ENCODE measurements around the gene KCTD12.

The KCTD12 gene

GRCh38 chr13:76879203-76879882 is 6.9 kb downstream of the KCTD12 start:
- no peak overlapping the region for H3K4me2 ChIP-seq (ENCODE audit: low read length)
- H2AFZ ChIP-seq, result no peak overlapping the region
- TF ChIP-seq CTCF (IDR thresholded peaks at IDR 0.05), result no peak
- no peak overlapping the region for H3K4me3 ChIP-seq (ENCODE audit: low read depth, low read length)
- no peaks in the 10 kb centered on the region for H3K79me2 ChIP-seq
- peak overlapping the region; percentile 49 for H3K27ac ChIP-seq
- no peaks in the 10 kb centered on the region for H3K4me1 ChIP-seq
- no peaks in the 10 kb centered on the region for H3K9me3 ChIP-seq (ENCODE audit: control insufficient read depth, low read length)
- H3K27me3 ChIP-seq (ENCODE audit: control insufficient read depth, insufficient read depth, low read length), result no peaks in the 10 kb centered on the region
- no peak overlapping the region for H3K9ac ChIP-seq
- no peaks in the 10 kb centered on the region for H3K36me3 ChIP-seq (ENCODE audit: control insufficient read depth, insufficient read depth, low read length)

- Histone ChIP-seq H3K27me3 (ENCODE audit: control insufficient read depth, insufficient read depth, low read length) (no peaks in the 10 kb centered on the region), H3K4me2 (ENCODE audit: low read length) (no peak overlapping the region), H3K9ac (no peak overlapping the region), H3K27ac (no peak overlapping the region), H3K4me3 (ENCODE audit: low read depth, low read length) (no peak overlapping the region), H3K9me3 (ENCODE audit: control insufficient read depth, low read length) (no peaks in the 10 kb centered on the region), H3K36me3 (ENCODE audit: control insufficient read depth, insufficient read depth, low read length) (no peaks in the 10 kb centered on the region), H2AFZ (no peak overlapping the region), H3K4me1 (no peaks in the 10 kb centered on the region), H3K79me2 (no peaks in the 10 kb centered on the region)
- no peak for TF ChIP-seq CTCF (IDR thresholded peaks at IDR 0.05)
Observed at GRCh38 chr13:76878043-76878442, 8.2 kb downstream of the KCTD12 start.

DNA sequence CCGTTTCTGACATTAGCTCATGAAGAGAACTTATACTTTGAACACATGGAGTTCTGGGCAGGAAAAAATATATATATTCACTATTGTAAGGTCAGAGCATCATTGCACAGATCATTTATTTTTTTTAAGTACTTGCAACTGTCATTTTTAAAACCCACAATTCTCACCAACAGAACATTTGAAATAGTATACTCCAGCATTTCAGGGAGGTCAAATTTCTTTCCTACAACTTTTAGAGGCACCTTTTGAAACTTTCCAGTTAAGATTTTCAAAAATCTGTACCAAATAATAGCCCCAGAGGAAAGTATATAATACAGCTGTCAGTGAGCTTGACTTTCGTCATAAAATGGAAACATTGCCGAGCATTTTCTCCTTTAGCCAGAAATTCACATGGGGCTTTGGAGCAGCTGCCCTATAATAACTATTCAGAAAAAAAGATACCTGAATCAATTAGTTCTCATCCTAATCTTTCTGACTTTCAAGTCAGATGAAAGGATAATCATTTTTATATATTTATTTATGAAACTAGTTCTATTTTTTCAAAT is 10.9 kb downstream of the KCTD12 start:
- no peaks in the 10 kb centered on the region for H3K36me3 ChIP-seq (ENCODE audit: control insufficient read depth, insufficient read depth, low read length)
- H3K79me2 ChIP-seq, result no peaks in the 10 kb centered on the region
- no peak overlapping the region for H3K27ac ChIP-seq
- no peaks in the 10 kb centered on the region for H3K9me3 ChIP-seq (ENCODE audit: control insufficient read depth, low read length)
- H3K4me3 ChIP-seq (ENCODE audit: low read depth, low read length), result no peak overlapping the region
- H3K27me3 ChIP-seq (ENCODE audit: control insufficient read depth, insufficient read depth, low read length), result no peaks in the 10 kb centered on the region
- H2AFZ ChIP-seq, result no peak overlapping the region
- no peaks in the 10 kb centered on the region for H3K4me1 ChIP-seq
- H3K9ac ChIP-seq, result no peak overlapping the region
- no peak overlapping the region for H3K4me2 ChIP-seq (ENCODE audit: low read length)
- TF ChIP-seq CTCF (IDR thresholded peaks at IDR 0.05), result no peak

DNA sequence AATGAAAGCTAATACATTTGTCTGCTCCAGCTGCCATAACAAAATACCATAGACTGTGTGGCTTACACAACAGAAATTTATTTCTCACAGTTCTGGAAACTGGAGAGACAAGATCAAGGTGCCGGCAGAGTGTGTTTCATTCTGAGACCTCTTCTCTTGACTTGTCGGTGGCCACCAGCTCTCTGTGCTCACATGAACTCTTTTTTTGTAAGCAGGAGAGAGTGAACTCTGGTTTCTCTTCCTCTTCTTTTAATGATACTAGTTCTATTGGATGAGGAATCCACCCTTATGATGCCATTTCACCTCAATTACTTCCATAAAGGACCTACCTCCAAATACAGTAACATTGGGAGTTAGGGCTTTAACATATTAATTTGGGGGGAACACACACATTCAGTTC is 11.7 kb downstream of the KCTD12 start:
- no peak overlapping the region for H3K9ac ChIP-seq
- no peaks in the 10 kb centered on the region for H3K9me3 ChIP-seq (ENCODE audit: control insufficient read depth, low read length)
- no peaks in the 10 kb centered on the region for H3K79me2 ChIP-seq
- no peak overlapping the region for H2AFZ ChIP-seq
- H3K4me2 ChIP-seq (ENCODE audit: low read length), result no peak overlapping the region
- no peaks in the 10 kb centered on the region for H3K36me3 ChIP-seq (ENCODE audit: control insufficient read depth, insufficient read depth, low read length)
- H3K4me3 ChIP-seq (ENCODE audit: low read depth, low read length), result no peak overlapping the region
- no peaks in the 10 kb centered on the region for H3K4me1 ChIP-seq
- no peak overlapping the region for H3K27ac ChIP-seq
- no peaks in the 10 kb centered on the region for H3K27me3 ChIP-seq (ENCODE audit: control insufficient read depth, insufficient read depth, low read length)
- TF ChIP-seq CTCF (IDR thresholded peaks at IDR 0.05), result no peak

- TF ChIP-seq CTCF (IDR thresholded peaks at IDR 0.05), result no peak
- Histone ChIP-seq H3K27me3 (ENCODE audit: control insufficient read depth, insufficient read depth, low read length) (no peaks in the 10 kb centered on the region), H3K9ac (no peak overlapping the region), H3K4me3 (ENCODE audit: low read depth, low read length) (no peak overlapping the region), H2AFZ (no peak overlapping the region), H3K9me3 (ENCODE audit: control insufficient read depth, low read length) (no peaks in the 10 kb centered on the region), H3K36me3 (ENCODE audit: control insufficient read depth, insufficient read depth, low read length) (no peaks in the 10 kb centered on the region), H3K27ac (no peak overlapping the region), H3K79me2 (no peaks in the 10 kb centered on the region), H3K4me2 (ENCODE audit: low read length) (no peak overlapping the region), H3K4me1 (no peaks in the 10 kb centered on the region)
Observed at GRCh38 chr13:76873445-76873844, 12.8 kb downstream of the KCTD12 start.
